Measurements from ENCODE around the gene ASCC3. TPM values are rescaled to one million over a fixed set of nuclear protein-coding genes. Genes with fewer than 3 reads are reported as not detected.

The ASCC3 gene
- total RNA-seq, 1 experiment from 2014 or later, result 45.6 TPM

GRCh38 chr6:100818066-100818465 lies 63.1 kb downstream of the ASCC3 start:
- no TSS peak for BruUV-seq (replicated peaks)
- peaks cover 2% of the 10 kb centered on the region for H3K9me3 Mint-ChIP-seq (ENCODE audit: low read depth, unreplicated experiment)
- H3K4me1 Mint-ChIP-seq (ENCODE audit: low read depth, unreplicated experiment), result no peaks in the 10 kb centered on the region
- TF ChIP-seq, protein P1, sequence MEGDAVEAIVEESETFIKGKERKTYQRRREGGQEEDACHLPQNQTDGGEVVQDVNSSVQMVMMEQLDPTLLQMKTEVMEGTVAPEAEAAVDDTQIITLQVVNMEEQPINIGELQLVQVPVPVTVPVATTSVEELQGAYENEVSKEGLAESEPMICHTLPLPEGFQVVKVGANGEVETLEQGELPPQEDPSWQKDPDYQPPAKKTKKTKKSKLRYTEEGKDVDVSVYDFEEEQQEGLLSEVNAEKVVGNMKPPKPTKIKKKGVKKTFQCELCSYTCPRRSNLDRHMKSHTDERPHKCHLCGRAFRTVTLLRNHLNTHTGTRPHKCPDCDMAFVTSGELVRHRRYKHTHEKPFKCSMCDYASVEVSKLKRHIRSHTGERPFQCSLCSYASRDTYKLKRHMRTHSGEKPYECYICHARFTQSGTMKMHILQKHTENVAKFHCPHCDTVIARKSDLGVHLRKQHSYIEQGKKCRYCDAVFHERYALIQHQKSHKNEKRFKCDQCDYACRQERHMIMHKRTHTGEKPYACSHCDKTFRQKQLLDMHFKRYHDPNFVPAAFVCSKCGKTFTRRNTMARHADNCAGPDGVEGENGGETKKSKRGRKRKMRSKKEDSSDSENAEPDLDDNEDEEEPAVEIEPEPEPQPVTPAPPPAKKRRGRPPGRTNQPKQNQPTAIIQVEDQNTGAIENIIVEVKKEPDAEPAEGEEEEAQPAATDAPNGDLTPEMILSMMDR (IDR thresholded peaks at IDR 0.05; ENCODE audit: unreplicated experiment), result no peak
- intact Hi-C loops (cut with micrococcal nuclease; ENCODE audit: unreplicated experiment), result no loop called here
- H3K27me3 Mint-ChIP-seq (ENCODE audit: unreplicated experiment), result no peaks in the 10 kb centered on the region
- CTCF ChIA-PET, result no interaction called here
- H3K27ac Mint-ChIP-seq (ENCODE audit: unreplicated experiment), result no peak overlapping the region
- H3K36me3 Mint-ChIP-seq (ENCODE audit: insufficient read depth, unreplicated experiment), result no peaks in the 10 kb centered on the region
- DNase-seq, result no peak
- no peak overlapping the region for H3K4me3 Mint-ChIP-seq (ENCODE audit: low read depth, unreplicated experiment)

GRCh38 chr6:100810015-100810414 lies 71.1 kb downstream of the ASCC3 start:
- CTCF ChIA-PET, result no interaction called here
- no peaks in the 10 kb centered on the region for H3K36me3 Mint-ChIP-seq (ENCODE audit: insufficient read depth, unreplicated experiment)

GRCh38 chr6:100809346-100809745 lies 71.8 kb downstream of the ASCC3 start:
- no peaks in the 10 kb centered on the region for H3K9me3 Mint-ChIP-seq (ENCODE audit: low read depth, unreplicated experiment)
- intact Hi-C loops (cut with micrococcal nuclease; ENCODE audit: unreplicated experiment), result no loop called here
- H3K4me3 Mint-ChIP-seq (ENCODE audit: low read depth, unreplicated experiment), result no peak overlapping the region
- no peaks in the 10 kb centered on the region for H3K36me3 Mint-ChIP-seq (ENCODE audit: insufficient read depth, unreplicated experiment)
- H3K27me3 Mint-ChIP-seq (ENCODE audit: unreplicated experiment), result no peaks in the 10 kb centered on the region
- TF ChIP-seq, protein P1 (IDR thresholded peaks at IDR 0.05; ENCODE audit: unreplicated experiment), result no peak
- BruUV-seq (replicated peaks), result no TSS peak
- no peak for DNase-seq
- CTCF ChIA-PET, result no interaction called here
- no peaks in the 10 kb centered on the region for H3K4me1 Mint-ChIP-seq (ENCODE audit: low read depth, unreplicated experiment)
- no peak overlapping the region for H3K27ac Mint-ChIP-seq (ENCODE audit: unreplicated experiment)

More at GRCh38 chr6:100810015-100810414, 71.1 kb downstream of the ASCC3 start:
- intact Hi-C loops (cut with micrococcal nuclease; ENCODE audit: unreplicated experiment), result no loop called here
- H3K27me3 Mint-ChIP-seq (ENCODE audit: unreplicated experiment), result no peaks in the 10 kb centered on the region
- no peak for DNase-seq
- H3K27ac Mint-ChIP-seq (ENCODE audit: unreplicated experiment), result no peak overlapping the region
- H3K4me1 Mint-ChIP-seq (ENCODE audit: low read depth, unreplicated experiment), result no peaks in the 10 kb centered on the region
- BruUV-seq (replicated peaks), result no TSS peak
- no peak overlapping the region for H3K4me3 Mint-ChIP-seq (ENCODE audit: low read depth, unreplicated experiment)
- TF ChIP-seq, protein P1 (IDR thresholded peaks at IDR 0.05; ENCODE audit: unreplicated experiment), result no peak
- no peaks in the 10 kb centered on the region for H3K9me3 Mint-ChIP-seq (ENCODE audit: low read depth, unreplicated experiment)

- DNase-seq, result no peak
- TF ChIP-seq, protein P1 (IDR thresholded peaks at IDR 0.05; ENCODE audit: unreplicated experiment), result no peak
- Mint-ChIP-seq H3K4me1 (ENCODE audit: low read depth, unreplicated experiment) (no peaks in the 10 kb centered on the region), H3K9me3 (ENCODE audit: low read depth, unreplicated experiment) (no peaks in the 10 kb centered on the region), H3K4me3 (ENCODE audit: low read depth, unreplicated experiment) (no peak overlapping the region), H3K36me3 (ENCODE audit: insufficient read depth, unreplicated experiment) (no peaks in the 10 kb centered on the region), H3K27me3 (ENCODE audit: unreplicated experiment) (no peaks in the 10 kb centered on the region), H3K27ac (ENCODE audit: unreplicated experiment) (no peak overlapping the region)
- CTCF ChIA-PET, result no interaction called here
- BruUV-seq (replicated peaks), result no TSS peak
- intact Hi-C loops (cut with micrococcal nuclease; ENCODE audit: unreplicated experiment), result no loop called here
These were observed 72.4 kb downstream of the ASCC3 start for GRCh38 chr6:100808638-100809275.
